Right lobe of liver (tissue), 4 donors: ENCODE results near the gene TMEM131L.

Source experiments
- CTCF ChIP-seq, 4 donors: fragments of 200-600 bp in 3 of 4; fragments of 450-650 bp in 1 of 4; IDR thresholded peaks; one replicate each; pipeline versions ENCODE4 v1.5.1 to v1.8.0; 2016 to 2022; ENCODE audit warnings: antibody characterized with exemption in 4 of 4, mild to moderate bottlenecking in 2 of 4
- POLR2A ChIP-seq: fragments of 450-650 bp; IDR thresholded peaks from one replicate; pipeline ENCODE4 v1.6.1; 2017; ENCODE audit warnings: antibody characterized with exemption, mild to moderate bottlenecking
- donor health status: DM: no; HTN: no; CAD: no.
- donor health status: DM: no; HTN: no; CAD: no.
- donor health status: DM: no; HTN: yes; CAD: no.

- TF ChIP-seq CTCF (IDR thresholded peaks at IDR 0.05) (no peak), POLR2A (no peak)
Measured at GRCh38 chr4:153629776-153630175, 163.6 kb downstream of the TMEM131L start.
